Neuronal stem cell (in vitro differentiated cells): Measurements from ENCODE around the gene ARL16.

Source experiments
- DNase-seq: peaks from one replicate; pipeline ENCODE4 v3.0.0-alpha.2; 2013; ENCODE audit warnings: low spot score
- H2AFZ ChIP-seq: one replicate; pipeline ENCODE4 v1.6.1; 2013; ENCODE audit warnings: mild to moderate bottlenecking, low read length, inconsistent platforms
- H2AK5ac ChIP-seq: 2 replicates; pipeline ENCODE4 v1.6.1; 2013; ENCODE audit warnings: low read depth, mild to moderate bottlenecking, inconsistent platforms, low read length, moderate library complexity, mixed read lengths
- H2BK120ac ChIP-seq: 2 replicates; pipeline ENCODE4 v1.6.1; 2013; ENCODE audit warnings: low read depth, mild to moderate bottlenecking, inconsistent platforms, low read length, moderate library complexity, mixed read lengths
- H2BK12ac ChIP-seq: one replicate; pipeline ENCODE4 v1.6.1; 2013; ENCODE audit warnings: low read length, inconsistent platforms
- H2BK15ac ChIP-seq: 2 replicates; pipeline ENCODE4 v1.6.1; 2013; ENCODE audit warnings: mild to moderate bottlenecking, low read length, inconsistent platforms, mixed read lengths
- H2BK5ac ChIP-seq: one replicate; pipeline ENCODE4 v1.6.1; 2013; ENCODE audit warnings: inconsistent platforms, mild to moderate bottlenecking, low read length, moderate library complexity
- H3K14ac ChIP-seq: one replicate; pipeline ENCODE4 v1.6.1; 2013; ENCODE audit warnings: low read length, inconsistent platforms
- H3K18ac ChIP-seq: 2 replicates; pipeline ENCODE4 v1.6.1; 2013; ENCODE audit warnings: low read length, inconsistent platforms
- H3K23ac ChIP-seq: 2 replicates; pipeline ENCODE4 v1.6.1; 2013; ENCODE audit warnings: low read depth, mild to moderate bottlenecking, mixed read lengths, low read length, inconsistent platforms; ENCODE audit not compliant: poor library complexity
- H3K27ac ChIP-seq: replicated peaks from 3 replicates; pipeline ENCODE4 v1.5.1; 2013; ENCODE audit warnings: low read length, inconsistent platforms
- H3K27me3 ChIP-seq, 3 experiments: 2 replicates each; pipeline ENCODE4 v1.6.1; 2013; ENCODE audit warnings: low read length in 3 of 3, mild to moderate bottlenecking in 2 of 3, inconsistent platforms in 1 of 3, low read depth in 1 of 3, mixed read lengths in 1 of 3, moderate library complexity in 1 of 3; ENCODE audit not compliant: control insufficient read depth in 3 of 3, insufficient read depth in 3 of 3
- H3K36me3 ChIP-seq, 2 donors: replicated peaks in 1 of 2; 2 replicates each; pipeline ENCODE4 v1.6.1; 2013; ENCODE audit warnings: low read length in 2 of 2; ENCODE audit not compliant: control insufficient read depth in 2 of 2, insufficient read depth in 2 of 2
- H3K4ac ChIP-seq: 2 replicates; pipeline ENCODE4 v1.6.1; 2013; ENCODE audit warnings: inconsistent platforms, mild to moderate bottlenecking, low read length, moderate library complexity
- H3K4me1 ChIP-seq, 2 donors: 1 replicate in 1 of 2; 2 replicates in 1 of 2; pipeline ENCODE4 v1.6.1; 2013; ENCODE audit warnings: low read length in 2 of 2, low read depth in 1 of 2; ENCODE audit not compliant: control insufficient read depth in 2 of 2, insufficient read depth in 1 of 2
- H3K4me2 ChIP-seq: one replicate; pipeline ENCODE4 v1.6.1; 2013; ENCODE audit warnings: mild to moderate bottlenecking, low read length, inconsistent platforms; ENCODE audit not compliant: insufficient read depth, poor library complexity, severe bottlenecking
- H3K4me3 ChIP-seq, 2 donors: 2 replicates each; pipeline ENCODE4 v1.5.1; 2013; ENCODE audit warnings: low read length in 2 of 2, mild to moderate bottlenecking in 2 of 2, inconsistent platforms in 1 of 2, moderate library complexity in 1 of 2
- H3K79me1 ChIP-seq: one replicate; pipeline ENCODE4 v1.6.1; 2013; ENCODE audit warnings: low read depth, mild to moderate bottlenecking, inconsistent platforms, low read length, moderate library complexity
- H3K9ac ChIP-seq: one replicate; pipeline ENCODE4 v1.6.1; 2013; ENCODE audit warnings: mild to moderate bottlenecking, low read depth, low read length, inconsistent platforms; ENCODE audit not compliant: poor library complexity
- H3K9me3 ChIP-seq, 2 donors: replicated peaks in 1 of 2; 2 replicates each; pipeline versions ENCODE3 to v1.6.1; 2013; ENCODE audit warnings: low read length in 2 of 2, mild to moderate bottlenecking in 2 of 2, inconsistent platforms in 1 of 2, low read depth in 1 of 2, mixed read lengths in 1 of 2, moderate library complexity in 1 of 2; ENCODE audit not compliant: control insufficient read depth in 2 of 2, insufficient read depth in 1 of 2
- H4K8ac ChIP-seq: one replicate; pipeline ENCODE4 v1.6.1; 2013; ENCODE audit warnings: low read depth, mild to moderate bottlenecking, inconsistent platforms, low read length, moderate library complexity
- H4K91ac ChIP-seq: one replicate; pipeline ENCODE4 v1.6.1; 2013; ENCODE audit warnings: low read length, low read depth, mild to moderate bottlenecking, inconsistent platforms; ENCODE audit not compliant: poor library complexity
- WGBS, 2 donors: extraction: QIAGEN DNeasy Blood & Tissue Kit; methylation state at CpG; one replicate each; pipeline ENCODE4 v1.1.7; 2013; ENCODE audit warnings: missing lambda C conversion rate in 2 of 2, mixed read lengths in 1 of 2; ENCODE audit not compliant: insufficient read length in 2 of 2, insufficient replicate concordance in 1 of 2; ENCODE audit errors: extremely low coverage in 2 of 2; 5-methylcytosine and 5-hydroxymethylcytosine counted together

ARL16 gene

DNA sequence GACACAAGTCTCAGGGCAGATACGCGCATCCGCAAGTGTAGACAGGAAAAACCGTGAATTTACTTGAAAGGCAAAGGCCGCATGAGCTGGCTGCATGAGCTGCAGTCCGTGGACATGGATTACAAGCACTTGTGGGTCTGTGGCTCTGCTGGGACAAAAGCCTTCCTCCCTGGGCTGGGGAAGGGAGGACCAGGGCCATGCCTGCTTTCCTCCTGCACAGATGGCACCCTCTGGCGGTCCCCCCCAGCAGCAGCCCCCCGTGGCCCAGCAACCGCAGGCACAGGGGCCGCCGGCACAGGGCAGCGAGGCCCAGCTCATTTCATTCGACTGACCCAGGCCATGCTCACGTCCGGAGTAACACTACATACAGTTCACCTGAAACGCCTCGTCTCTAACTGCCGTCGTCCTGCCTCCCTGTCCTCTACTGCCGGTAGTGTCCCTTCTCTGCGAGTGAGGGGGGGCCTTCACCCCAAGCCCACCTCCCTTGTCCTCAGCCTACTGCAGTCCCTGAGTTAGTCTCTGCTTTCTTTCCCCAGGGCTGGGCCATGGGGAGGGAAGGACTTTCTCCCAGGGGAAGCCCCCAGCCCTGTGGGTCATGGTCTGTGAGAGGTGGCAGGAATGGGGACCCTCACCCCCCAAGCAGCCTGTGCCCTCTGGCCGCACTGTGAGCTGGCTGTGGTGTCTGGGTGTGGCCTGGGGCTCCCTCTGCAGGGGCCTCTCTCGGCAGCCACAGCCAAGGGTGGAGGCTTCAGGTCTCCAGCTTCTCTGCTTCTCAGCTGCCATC lies 17.9 kb upstream of the ARL16 start:
- H3K14ac ChIP-seq: no peak overlapping the region
- H3K4me3 ChIP-seq: peak overlapping the region; percentile 64 to 98
- H3K23ac ChIP-seq: peak overlapping the region; percentile 93
- H2BK5ac ChIP-seq: peak overlapping the region; percentile 82
- no peak overlapping the region for H3K4me2 ChIP-seq
- DNase-seq: no peak
- H3K27me3 ChIP-seq: no peaks in the 10 kb centered on the region
- H3K36me3 ChIP-seq: peaks cover 44 to 78% of the 10 kb centered on the region in 2 donors
- H3K9ac ChIP-seq: peak overlapping the region; percentile 50
- no peak overlapping the region for H3K18ac ChIP-seq
- WGBS, 2 donors: no CpG with 5 or more reads among the region's 23 CpGs
- no peak overlapping the region for H2BK120ac ChIP-seq
- no peak overlapping the region for H3K27ac ChIP-seq
- no peak overlapping the region for H4K8ac ChIP-seq
- no peaks in the 10 kb centered on the region for H3K9me3 ChIP-seq
- H3K4me1 ChIP-seq: peaks cover 10 to 23% of the 10 kb centered on the region in 2 donors
- H4K91ac ChIP-seq: no peak overlapping the region
- peaks cover 41% of the 10 kb centered on the region for H3K79me1 ChIP-seq
- no peak overlapping the region for H2AK5ac ChIP-seq
- no peak overlapping the region for H3K4ac ChIP-seq
- H2AFZ ChIP-seq: no peak overlapping the region
- H2BK12ac ChIP-seq: no peak overlapping the region
- H2BK15ac ChIP-seq: no peak overlapping the region

GRCh38 chr17:81700353-81701287 lies 17.0 kb upstream of the ARL16 start:
- H3K4me1 ChIP-seq: peaks cover 10 to 23% of the 10 kb centered on the region in 2 donors
- H2BK120ac ChIP-seq: no peak overlapping the region
- H3K27me3 ChIP-seq: no peaks in the 10 kb centered on the region
- no peak overlapping the region for H2AK5ac ChIP-seq
- no peak overlapping the region for H2BK15ac ChIP-seq
- H4K91ac ChIP-seq: no peak overlapping the region
- H3K27ac ChIP-seq: no peak overlapping the region
- H2BK12ac ChIP-seq: no peak overlapping the region
- peak overlapping the region; percentile 43 for H4K8ac ChIP-seq
- H3K36me3 ChIP-seq: peaks cover 48 to 78% of the 10 kb centered on the region in 2 donors
- peak overlapping the region; percentile 5 for H3K23ac ChIP-seq
- H3K9me3 ChIP-seq: no peaks in the 10 kb centered on the region
- no CpG with 5 or more reads among the region's 25 CpGs for WGBS, 2 donors
- no peak overlapping the region for H2AFZ ChIP-seq
- H3K14ac ChIP-seq: no peak overlapping the region
- no peak overlapping the region for H3K18ac ChIP-seq
- peak overlapping the region; percentile 82 for H2BK5ac ChIP-seq
- H3K4ac ChIP-seq: no peak overlapping the region
- H3K4me2 ChIP-seq: no peak overlapping the region
- H3K4me3 ChIP-seq: peak overlapping the region; percentile 8 to 98
- H3K79me1 ChIP-seq: peaks cover 45% of the 10 kb centered on the region
- H3K9ac ChIP-seq: peak overlapping the region; percentile 50
- no peak for DNase-seq

DNA sequence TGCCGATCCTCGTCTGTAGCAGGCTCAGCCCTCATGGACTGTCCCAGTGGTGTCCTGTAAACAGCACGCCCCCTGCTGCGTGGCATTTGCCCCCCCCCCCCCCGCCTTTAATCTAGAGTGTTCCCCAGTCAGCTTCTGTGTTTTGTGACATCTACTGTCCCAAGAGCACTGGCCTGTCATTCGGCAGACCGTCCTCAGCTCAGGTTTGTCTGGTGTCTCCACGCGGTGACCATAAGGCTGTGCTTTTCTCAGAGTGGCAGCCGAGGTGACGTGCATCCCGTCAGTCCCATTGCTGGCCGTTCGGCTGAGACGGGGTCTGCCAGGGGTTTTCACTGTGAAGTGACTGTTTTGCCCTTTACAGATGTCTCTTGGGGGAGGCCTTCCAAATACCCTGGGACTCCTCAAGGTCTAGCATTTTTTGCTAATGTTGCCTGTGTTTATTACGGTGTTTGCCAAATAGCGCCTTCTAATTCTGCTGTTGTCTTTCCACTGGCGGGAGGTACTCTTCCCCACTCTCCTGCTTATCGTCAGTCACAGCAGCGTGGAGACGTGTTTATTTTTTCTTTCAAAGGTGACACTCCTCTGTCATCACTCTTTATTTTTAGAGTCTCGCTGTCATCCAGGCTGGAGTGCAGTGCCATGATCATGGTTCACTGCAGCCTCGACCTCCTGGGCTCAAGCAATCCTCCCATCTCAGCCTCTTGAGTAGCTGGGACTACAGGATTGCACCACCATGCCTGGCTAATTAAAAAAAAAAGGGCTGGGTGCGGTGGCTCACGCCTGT lies 13.9 kb upstream of the ARL16 start:
- Histone ChIP-seq H3K9ac (no peak overlapping the region), H3K14ac (no peak overlapping the region), H3K4me3 (no peak overlapping the region), H3K27me3 (no peaks in the 10 kb centered on the region), H3K4me1 (peaks cover 4 to 13% of the 10 kb centered on the region in 2 donors), H3K4ac (no peak overlapping the region), H2BK5ac (no peak overlapping the region), H4K8ac (no peak overlapping the region), H2AK5ac (no peak overlapping the region), H2BK12ac (no peak overlapping the region), H2BK120ac (no peak overlapping the region), H3K79me1 (peaks cover 29% of the 10 kb centered on the region), H3K4me2 (no peak overlapping the region), H4K91ac (no peak overlapping the region), H3K27ac (no peak overlapping the region), H3K36me3 (peaks cover 58 to 95% of the 10 kb centered on the region in 2 donors), H3K18ac (no peak overlapping the region), H3K9me3 (no peaks in the 10 kb centered on the region), H3K23ac (no peak overlapping the region), H2BK15ac (no peak overlapping the region), H2AFZ (no peak overlapping the region)
- no CpG with 5 or more reads among the region's 25 CpGs for WGBS, 2 donors
- DNase-seq: no peak
